ENCODE measurements around the gene CAMLG. TPM values are rescaled to one million over a fixed set of nuclear protein-coding genes. Genes with fewer than 3 reads are reported as not detected.

Gene CAMLG
- total RNA-seq, 1 donor from 2014 or later = 26.9 TPM

DNA sequence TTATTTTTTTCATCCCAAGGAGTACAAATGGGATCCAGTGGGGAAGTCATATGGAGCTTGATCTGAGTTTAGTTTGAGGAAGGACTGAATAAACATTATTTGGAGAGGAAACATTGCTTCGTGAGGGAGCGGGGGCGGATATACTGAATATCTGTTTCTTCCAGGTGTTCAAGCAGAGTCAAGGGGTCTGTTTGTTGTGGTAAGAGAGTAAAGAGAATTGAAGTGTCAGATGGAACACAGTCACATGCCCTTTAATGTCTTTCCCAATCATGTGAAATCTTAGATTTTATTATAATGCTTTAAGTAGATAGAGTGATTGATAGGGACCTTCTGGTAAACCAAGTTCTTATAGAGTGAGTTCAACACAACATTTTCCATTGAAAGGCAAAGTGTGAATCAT is 53.9 kb downstream of the CAMLG start:
- intact Hi-C loops (cut with micrococcal nuclease) = no loop called here
- no peak overlapping the region for H3K27ac Mint-ChIP-seq
- no peak for DNase-seq (ENCODE audit: low spot score)
- peaks cover 45% of the 10 kb centered on the region for H3K36me3 Mint-ChIP-seq (ENCODE audit: low read depth)
- no peak overlapping the region for H3K4me3 Mint-ChIP-seq
- no peaks in the 10 kb centered on the region for H3K27me3 Mint-ChIP-seq (ENCODE audit: insufficient read depth)
- no peaks in the 10 kb centered on the region for H3K9me3 Mint-ChIP-seq
- no peaks in the 10 kb centered on the region for H3K4me1 Mint-ChIP-seq (ENCODE audit: low read depth)

DNA sequence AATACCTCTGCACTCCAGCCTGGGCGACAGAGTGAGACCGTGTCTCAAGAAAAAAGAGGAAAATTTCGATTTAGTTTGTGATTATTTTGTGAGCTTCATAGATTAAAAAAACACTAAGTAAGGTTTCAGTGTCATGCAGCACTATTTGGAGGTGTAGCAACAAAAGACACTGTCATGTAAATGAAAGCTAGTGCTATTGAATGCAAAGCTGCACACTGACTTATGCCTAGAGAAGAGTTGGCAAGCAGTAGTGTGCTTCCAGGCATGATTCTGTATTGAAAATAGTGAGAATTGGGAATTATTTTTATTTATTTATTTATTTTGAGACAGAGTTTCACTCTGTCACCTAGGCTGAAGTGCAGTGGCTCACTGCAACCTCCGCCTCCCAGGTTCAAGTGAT is 54.8 kb downstream of the CAMLG start:
- H3K36me3 Mint-ChIP-seq (ENCODE audit: low read depth) = peaks cover 50% of the 10 kb centered on the region
- H3K27me3 Mint-ChIP-seq (ENCODE audit: insufficient read depth) = no peaks in the 10 kb centered on the region
- no peak for DNase-seq (ENCODE audit: low spot score)
- no peak overlapping the region for H3K4me3 Mint-ChIP-seq
- H3K9me3 Mint-ChIP-seq = no peaks in the 10 kb centered on the region
- intact Hi-C loops (cut with micrococcal nuclease) = no loop called here
- H3K27ac Mint-ChIP-seq = no peak overlapping the region
- H3K4me1 Mint-ChIP-seq (ENCODE audit: low read depth) = no peaks in the 10 kb centered on the region

DNA sequence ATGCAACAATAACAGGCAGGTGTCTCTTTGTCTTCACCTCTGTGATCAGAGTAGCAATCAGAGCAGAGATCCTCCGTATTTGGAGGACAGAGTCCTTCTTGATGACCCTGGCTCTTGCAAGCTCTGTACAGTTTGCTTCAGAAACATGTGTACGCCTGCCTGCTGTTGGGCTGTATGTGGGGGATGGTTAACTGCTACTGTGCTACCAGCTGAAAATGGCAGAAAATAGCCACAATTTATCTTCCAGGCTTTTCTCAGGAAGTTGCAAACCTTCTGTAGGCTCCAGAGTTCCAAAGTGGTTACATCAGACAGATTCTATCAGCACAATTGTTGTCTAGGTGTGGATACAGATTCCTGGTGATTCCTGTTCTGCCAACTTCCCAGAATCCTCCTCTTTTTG is 55.7 kb downstream of the CAMLG start:
- no peak for DNase-seq (ENCODE audit: low spot score)
- H3K36me3 Mint-ChIP-seq (ENCODE audit: low read depth) = peaks cover 55% of the 10 kb centered on the region
- no peaks in the 10 kb centered on the region for H3K4me1 Mint-ChIP-seq (ENCODE audit: low read depth)
- H3K27me3 Mint-ChIP-seq (ENCODE audit: insufficient read depth) = no peaks in the 10 kb centered on the region
- intact Hi-C loops (cut with micrococcal nuclease) = no loop called here
- no peaks in the 10 kb centered on the region for H3K9me3 Mint-ChIP-seq
- H3K27ac Mint-ChIP-seq = no peak overlapping the region
- H3K4me3 Mint-ChIP-seq = no peak overlapping the region

DNA sequence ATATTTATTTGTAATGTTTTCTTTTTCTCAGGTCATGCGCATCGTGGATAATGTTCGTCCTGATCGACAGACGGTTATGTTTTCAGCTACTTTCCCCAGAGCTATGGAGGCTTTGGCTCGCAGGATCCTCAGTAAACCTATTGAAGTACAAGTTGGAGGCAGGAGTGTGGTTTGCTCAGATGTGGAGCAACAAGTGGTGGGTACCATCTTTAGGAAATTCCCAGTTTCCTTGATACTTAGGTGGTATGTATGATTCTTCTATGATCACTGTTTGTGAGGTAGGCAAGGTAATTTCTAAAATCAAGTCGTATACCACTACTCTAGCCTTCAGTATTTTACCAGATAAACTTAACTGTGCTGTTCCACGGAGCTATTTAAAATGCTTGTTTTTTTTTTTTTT is 56.5 kb downstream of the CAMLG start:
- H3K27ac Mint-ChIP-seq = no peak overlapping the region
- H3K27me3 Mint-ChIP-seq (ENCODE audit: insufficient read depth) = no peaks in the 10 kb centered on the region
- H3K36me3 Mint-ChIP-seq (ENCODE audit: low read depth) = peaks cover 56% of the 10 kb centered on the region
- H3K4me1 Mint-ChIP-seq (ENCODE audit: low read depth) = no peaks in the 10 kb centered on the region
- no peak for DNase-seq (ENCODE audit: low spot score)
- no peaks in the 10 kb centered on the region for H3K9me3 Mint-ChIP-seq
- intact Hi-C loops (cut with micrococcal nuclease) = no loop called here
- H3K4me3 Mint-ChIP-seq = no peak overlapping the region

DNA sequence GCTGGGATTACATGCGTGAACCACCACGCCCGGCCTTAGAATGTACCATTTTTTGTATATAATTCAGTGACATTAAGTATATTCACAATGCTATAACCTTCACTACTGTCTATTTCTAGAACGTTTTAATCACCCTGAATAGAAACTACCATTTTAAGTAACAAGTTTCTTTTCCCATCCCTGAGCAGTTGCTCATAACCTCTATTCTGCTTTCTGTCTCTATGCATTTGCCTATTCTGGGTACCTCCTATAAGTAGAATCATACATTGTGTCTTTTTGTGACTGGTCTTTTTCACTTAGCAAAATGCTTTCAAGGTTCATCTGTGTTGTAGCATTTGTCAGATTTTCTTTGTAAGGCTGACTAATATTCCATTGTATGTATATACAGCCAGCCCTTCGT is 60.1 kb downstream of the CAMLG start:
- DNase-seq (ENCODE audit: low spot score) = no peak
- Mint-ChIP-seq H3K27ac (no peak overlapping the region), H3K36me3 (ENCODE audit: low read depth) (peaks cover 51% of the 10 kb centered on the region), H3K9me3 (no peaks in the 10 kb centered on the region), H3K4me1 (ENCODE audit: low read depth) (no peaks in the 10 kb centered on the region), H3K27me3 (ENCODE audit: insufficient read depth) (no peaks in the 10 kb centered on the region), H3K4me3 (no peak overlapping the region)
- intact Hi-C loops (cut with micrococcal nuclease) = no loop called here

Other genes starting within 250 kb of the CAMLG start
- gene JADE2, start 212.9 kb upstream of the CAMLG start, total RNA-seq = 70.2 and 74.3 TPM in 2 replicates
- gene SAR1B, start 105.7 kb upstream of the CAMLG start, total RNA-seq = 49.1 and 49.8 TPM in 2 replicates
- gene SEC24A, start 89.8 kb upstream of the CAMLG start, total RNA-seq = 26.5 and 27.2 TPM in 2 replicates
- gene DDX46, start 20.2 kb downstream of the CAMLG start, total RNA-seq = 78.3 and 84.4 TPM in 2 replicates
- gene C5orf24, start 107.4 kb downstream of the CAMLG start, total RNA-seq = 42.2 and 43.2 TPM in 2 replicates
- gene TXNDC15, start 135.8 kb downstream of the CAMLG start, total RNA-seq = 57.1 and 67.2 TPM in 2 replicates
- 13.5 and 17.2 TPM in 2 replicates for gene PCBD2, start 166.6 kb downstream of the CAMLG start, total RNA-seq
- 0.41 and 0.81 TPM in 2 replicates for gene CATSPER3, start 229.4 kb downstream of the CAMLG start, total RNA-seq